Erythroblast (primary cell): ENCODE data around the gene SEMA3E.

Source experiments
- GATA1 ChIP-seq: IDR thresholded peaks from 2 replicates; pipeline ENCODE4 v1.6.1; 2011; ENCODE audit warnings: low read depth, mild to moderate bottlenecking, control low read depth, low read length, moderate library complexity
- POLR2A ChIP-seq: IDR thresholded peaks from 2 replicates; pipeline ENCODE4 v1.6.1; 2011; ENCODE audit warnings: mild to moderate bottlenecking, low read length

DNA sequence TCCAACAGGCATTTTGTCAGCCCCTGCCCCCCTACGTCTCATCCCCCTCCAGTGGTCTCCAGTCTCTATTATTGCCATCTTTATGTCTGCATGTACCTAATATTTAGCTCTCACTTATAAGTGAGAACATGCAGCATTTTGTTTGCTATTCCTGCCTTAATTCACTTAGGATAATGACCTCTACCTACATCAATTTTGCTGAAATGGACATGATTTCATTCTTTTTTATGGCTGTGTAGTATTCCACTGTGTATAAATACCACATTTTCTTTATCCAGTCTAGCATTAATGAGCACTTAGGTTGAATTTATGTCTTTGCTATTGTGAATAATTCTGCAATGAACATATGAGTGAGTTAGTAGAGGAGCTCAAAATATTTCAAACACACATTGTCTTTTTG, 229.9 kb downstream of the SEMA3E start:
- TF ChIP-seq POLR2A: no peak
- no peak for TF ChIP-seq GATA1
